G401.6 (cell line): Measurements from ENCODE around the gene RSL1D1.
"Not testable (repeated sequence)": the region's sequence is repeated elsewhere in the genome, so short reads cannot be mapped to it uniquely, and the experiment has no call there.

Experiments used
- FAIRE-seq: peaks from 2 replicates; lab custom pipeline; 2012; peaks lifted over from hg19 to GRCh38; lab: Jason Lieb, UNC

The RSL1D1 gene

GRCh38 chr16:11843861-11844260 lies 7.5 kb downstream of the RSL1D1 start:
- no peak for FAIRE-seq

- FAIRE-seq = no peak
These were observed 8.1 kb downstream of the RSL1D1 start for GRCh38 chr16:11843206-11843605.

GRCh38 chr16:11841026-11841425 lies 10.3 kb downstream of the RSL1D1 start:
- no peak for FAIRE-seq

GRCh38 chr16:11836650-11837244 lies 14.6 kb downstream of the RSL1D1 start:
- FAIRE-seq = peak; percentile 98

GRCh38 chr16:11835891-11836649 lies 15.3 kb downstream of the RSL1D1 start:
- peak; percentile 93 for FAIRE-seq

GRCh38 chr16:11835309-11835708 lies 16.0 kb downstream of the RSL1D1 start:
- FAIRE-seq = no peak

GRCh38 chr16:11833951-11834695 lies 17.2 kb downstream of the RSL1D1 start:
- no peak for FAIRE-seq

- FAIRE-seq = no peak
These were observed 22.6 kb downstream of the RSL1D1 start for GRCh38 chr16:11828696-11829095.

- not testable (repeated sequence) for FAIRE-seq
These were observed 25.7 kb downstream of the RSL1D1 start for GRCh38 chr16:11825520-11826165.

- FAIRE-seq = no peak
These were observed 27.0 kb downstream of the RSL1D1 start for GRCh38 chr16:11824362-11824761.

GRCh38 chr16:11823645-11824044 lies 27.7 kb downstream of the RSL1D1 start:
- not testable (repeated sequence) for FAIRE-seq

- no peak for FAIRE-seq
These were observed 31.5 kb downstream of the RSL1D1 start for GRCh38 chr16:11819798-11820197.

- FAIRE-seq = not testable (repeated sequence)
These were observed 32.4 kb downstream of the RSL1D1 start for GRCh38 chr16:11818970-11819369.

- FAIRE-seq = no peak
These were observed 35.2 kb downstream of the RSL1D1 start for GRCh38 chr16:11816123-11816522.

- FAIRE-seq = not testable (repeated sequence)
These were observed 36.5 kb downstream of the RSL1D1 start for GRCh38 chr16:11814800-11815199.

GRCh38 chr16:11806721-11807120 lies 44.6 kb downstream of the RSL1D1 start:
- FAIRE-seq = no peak

GRCh38 chr16:11805556-11805955 lies 45.8 kb downstream of the RSL1D1 start:
- FAIRE-seq = no peak

- no peak for FAIRE-seq
These were observed 49.8 kb downstream of the RSL1D1 start for GRCh38 chr16:11801481-11802021.

- no peak for FAIRE-seq
These were observed 51.0 kb downstream of the RSL1D1 start for GRCh38 chr16:11800382-11800718.

- no peak for FAIRE-seq
These were observed 51.6 kb downstream of the RSL1D1 start for GRCh38 chr16:11799509-11800381.

GRCh38 chr16:11799017-11799381 lies 52.3 kb downstream of the RSL1D1 start:
- FAIRE-seq = no peak

- no peak for FAIRE-seq
These were observed 53.4 kb downstream of the RSL1D1 start for GRCh38 chr16:11797957-11798299.
